Measurements from ENCODE around the gene KCNJ14. TPM values are rescaled to one million over a fixed set of nuclear protein-coding genes. Genes with fewer than 3 reads are reported as not detected.

The KCNJ14 gene
- total and polyA plus RNA-seq, 11 donors, result 0.20 to 2.0 (median 0.40) TPM

DNA sequence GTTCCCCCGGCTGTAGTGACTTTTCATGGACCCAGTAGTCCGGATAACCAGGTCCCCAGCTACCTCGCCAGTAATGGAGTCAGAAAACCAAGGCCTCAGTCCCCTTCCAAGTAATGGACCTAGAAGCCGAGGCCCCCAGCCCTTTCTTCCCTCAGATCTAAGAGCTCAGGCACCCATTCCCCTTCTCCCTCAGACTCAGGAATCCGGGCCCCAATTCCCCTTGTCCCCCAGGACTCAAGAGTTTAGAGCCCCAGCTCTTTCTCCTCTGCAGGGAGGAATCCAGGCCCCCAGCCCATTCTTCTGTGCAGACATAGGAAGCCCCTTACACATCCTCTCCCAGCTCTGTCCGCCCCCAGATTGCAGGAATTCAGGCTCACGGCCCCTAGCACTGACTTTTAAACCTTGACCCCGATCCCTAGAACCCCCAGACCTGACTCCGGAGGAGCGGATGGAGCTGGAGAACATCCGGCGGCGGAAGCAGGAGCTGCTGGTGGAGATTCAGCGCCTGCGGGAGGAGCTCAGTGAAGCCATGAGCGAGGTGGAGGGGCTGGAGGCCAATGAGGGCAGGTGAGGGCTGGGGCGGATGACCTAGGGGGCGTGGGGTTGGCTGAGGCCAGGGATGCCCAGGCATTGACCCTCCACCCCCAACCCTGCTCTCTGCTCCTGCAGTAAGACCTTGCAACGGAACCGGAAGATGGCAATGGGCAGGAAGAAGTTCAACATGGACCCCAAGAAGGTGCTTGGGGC is 14.7 kb downstream of the KCNJ14 start:
- intact Hi-C loops (cut with DNase I), result loop anchor here in 4 of 10 donors (2.0 kb wide), 4 partner anchors 19 to 25 kb away; partner anchors contain the start of gene GRWD1 (in 1 of the 4)
- peak overlapping the region; percentile 94 to 100 (median 100) for H3K27ac ChIP-seq
- ATAC-seq, result no peak

DNA sequence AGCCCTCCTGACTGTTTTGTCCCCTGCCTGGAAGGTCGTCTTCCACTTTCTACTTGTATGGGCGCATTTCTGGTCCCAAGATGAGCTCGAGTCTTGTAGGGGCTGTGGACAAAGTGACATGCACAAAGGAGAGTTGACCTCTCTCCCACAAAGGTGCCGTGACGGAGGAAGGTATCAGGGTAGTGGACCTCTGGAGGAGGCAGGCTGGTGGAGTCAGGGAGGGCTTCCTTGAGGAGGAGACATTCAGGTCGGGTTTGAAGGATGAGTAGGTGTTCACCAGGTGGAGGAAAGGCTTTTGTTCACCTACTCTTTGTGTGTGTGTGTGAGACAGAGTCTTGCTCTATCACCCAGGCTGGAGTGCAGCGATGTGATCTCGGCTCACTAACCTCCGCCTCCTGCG is 15.5 kb downstream of the KCNJ14 start:
- Histone ChIP-seq H3K9me3 (no peaks in the 10 kb centered on the region), H3K27ac (no peak overlapping the region), H3K4me1 (peaks cover 2 to 26% (median 16%) of the 10 kb centered on the region in 12 donors), H3K36me3 (peaks cover 3 to 58% (median 55%) of the 10 kb centered on the region in 9 donors), H3K27me3 (no peaks in the 10 kb centered on the region), H3K4me3 (peak overlapping the region in 3 of 12 donors; percentile 94 to 100 (median 95))
- 91 to 95% (median 92%) methylated on average over 10 of the region's 10 CpGs for WGBS, 4 donors
- no peak for TF ChIP-seq POLR2A (IDR thresholded peaks at IDR 0.05)
- TF ChIP-seq, protein P1, sequence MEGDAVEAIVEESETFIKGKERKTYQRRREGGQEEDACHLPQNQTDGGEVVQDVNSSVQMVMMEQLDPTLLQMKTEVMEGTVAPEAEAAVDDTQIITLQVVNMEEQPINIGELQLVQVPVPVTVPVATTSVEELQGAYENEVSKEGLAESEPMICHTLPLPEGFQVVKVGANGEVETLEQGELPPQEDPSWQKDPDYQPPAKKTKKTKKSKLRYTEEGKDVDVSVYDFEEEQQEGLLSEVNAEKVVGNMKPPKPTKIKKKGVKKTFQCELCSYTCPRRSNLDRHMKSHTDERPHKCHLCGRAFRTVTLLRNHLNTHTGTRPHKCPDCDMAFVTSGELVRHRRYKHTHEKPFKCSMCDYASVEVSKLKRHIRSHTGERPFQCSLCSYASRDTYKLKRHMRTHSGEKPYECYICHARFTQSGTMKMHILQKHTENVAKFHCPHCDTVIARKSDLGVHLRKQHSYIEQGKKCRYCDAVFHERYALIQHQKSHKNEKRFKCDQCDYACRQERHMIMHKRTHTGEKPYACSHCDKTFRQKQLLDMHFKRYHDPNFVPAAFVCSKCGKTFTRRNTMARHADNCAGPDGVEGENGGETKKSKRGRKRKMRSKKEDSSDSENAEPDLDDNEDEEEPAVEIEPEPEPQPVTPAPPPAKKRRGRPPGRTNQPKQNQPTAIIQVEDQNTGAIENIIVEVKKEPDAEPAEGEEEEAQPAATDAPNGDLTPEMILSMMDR (IDR thresholded peaks at IDR 0.05), result no peak
- ATAC-seq (no peak), DNase-seq (no peak)
- intact Hi-C loops (cut with DNase I), result loop anchor here in 1 of 10 donors (2.0 kb wide), 1 partner anchor 26 kb away; the partner anchor contains the start of gene GRWD1

More for the DNA sequence above, 14.7 kb downstream of the KCNJ14 start:
- TF ChIP-seq, protein P1 (IDR thresholded peaks at IDR 0.05), result no peak
- TF ChIP-seq POLR2A (IDR thresholded peaks at IDR 0.05), result no peak
- DNase-seq, result peak in 2 of 5 donors; percentile 34 to 70
- no peaks in the 10 kb centered on the region for H3K9me3 ChIP-seq
- peaks cover 2 to 26% (median 16%) of the 10 kb centered on the region in 12 donors for H3K4me1 ChIP-seq
- H3K36me3 ChIP-seq, result peaks cover 0 to 51% (median 48%) of the 10 kb centered on the region in 9 donors
- H3K27me3 ChIP-seq, result no peaks in the 10 kb centered on the region
- peak overlapping the region; percentile 66 to 100 (median 94) for H3K4me3 ChIP-seq
- 45 to 59% (median 48%) methylated on average over 20 of the region's 20 CpGs for WGBS, 4 donors

DNA sequence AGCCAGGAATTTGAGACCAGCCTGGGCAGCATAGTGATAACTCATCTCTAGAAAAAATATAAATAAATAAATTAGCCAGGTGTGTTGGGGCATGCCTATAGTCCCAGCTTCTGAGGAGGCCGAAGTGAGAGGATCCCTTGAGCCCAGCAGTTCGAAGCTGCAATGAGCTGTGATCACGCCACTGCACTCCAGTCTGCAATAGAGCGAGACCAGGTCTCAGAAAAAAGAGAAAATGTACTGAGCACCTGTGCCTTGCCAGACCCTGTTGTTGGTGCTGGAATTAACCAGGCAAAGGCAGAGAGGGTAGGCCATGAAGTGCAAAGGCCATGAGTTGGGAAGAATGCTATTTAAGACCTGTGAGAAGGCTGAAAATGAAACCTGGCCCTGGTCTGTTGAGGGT is 16.5 kb downstream of the KCNJ14 start:
- Histone ChIP-seq H3K27me3 (no peaks in the 10 kb centered on the region), H3K27ac (no peak overlapping the region), H3K36me3 (peaks cover 3 to 68% (median 65%) of the 10 kb centered on the region in 9 donors), H3K9me3 (no peaks in the 10 kb centered on the region), H3K4me1 (peaks cover 2 to 26% (median 16%) of the 10 kb centered on the region in 12 donors), H3K4me3 (no peak overlapping the region)
- DNase-seq (no peak), ATAC-seq (no peak)
- intact Hi-C loops (cut with DNase I), result loop anchor here in 1 of 10 donors (2.0 kb wide), 1 partner anchor 27 kb away; the partner anchor contains the start of gene GRWD1
- 92 to 97% (median 96%) methylated on average over 4 of the region's 4 CpGs for WGBS, 4 donors
- TF ChIP-seq, protein P1 (IDR thresholded peaks at IDR 0.05), result no peak
- TF ChIP-seq POLR2A (IDR thresholded peaks at IDR 0.05), result no peak

Measured in heart left ventricle (tissue), 16 donors.